Hepatocyte (in vitro differentiated cells): Measurements from ENCODE around the gene KLF13. TPM values are rescaled to one million over a fixed set of nuclear protein-coding genes. Genes with fewer than 3 reads are reported as not detected.

ENCODE experiments used
- DNase-seq: peaks from one replicate; pipeline ENCODE4 v3.0.0-alpha.2; 2016; ENCODE audit warnings: low spot score
- H2AFZ ChIP-seq: fragments of 200-600 bp; sonication (generic); 2 replicates; pipeline ENCODE4 v1.6.0; 2016; ENCODE audit warnings: antibody characterized with exemption, mild to moderate bottlenecking
- H3K27ac ChIP-seq: fragments of 200-600 bp; sonication (generic); 2 replicates; pipeline ENCODE4 v1.5.1; 2016; ENCODE audit warnings: mild to moderate bottlenecking
- H3K27me3 ChIP-seq: fragments of 200-600 bp; sonication (generic); 2 replicates; pipeline ENCODE4 v1.6.1; 2016
- H3K36me3 ChIP-seq: fragments of 200-600 bp; sonication (generic); replicated peaks from 2 replicates; pipeline ENCODE4 v1.5.1; 2016; ENCODE audit warnings: low read depth; ENCODE audit not compliant: insufficient read depth
- H3K4me1 ChIP-seq: fragments of 200-600 bp; sonication (generic); 2 replicates; pipeline ENCODE4 v1.5.1; 2016; ENCODE audit warnings: mild to moderate bottlenecking, moderate library complexity; ENCODE audit not compliant: insufficient read depth
- H3K4me2 ChIP-seq: fragments of 200-600 bp; sonication (generic); 2 replicates; pipeline ENCODE4 v1.6.0; 2016
- H3K4me3 ChIP-seq: fragments of 200-600 bp; sonication (generic); 2 replicates; pipeline ENCODE4 v1.5.1; 2016; ENCODE audit warnings: mild to moderate bottlenecking
- H3K79me2 ChIP-seq: fragments of 200-600 bp; sonication (generic); 2 replicates; pipeline ENCODE4 v1.6.0; 2017; ENCODE audit warnings: mild to moderate bottlenecking
- H3K9me2 ChIP-seq: fragments of 200-600 bp; sonication (generic); replicated peaks from 2 replicates; pipeline ENCODE4 v1.6.0; 2017; ENCODE audit warnings: mild to moderate bottlenecking; ENCODE audit not compliant: insufficient read depth
- H3K9me3 ChIP-seq: fragments of 200-600 bp; sonication (generic); 2 replicates; pipeline ENCODE4 v1.5.1; 2016; ENCODE audit warnings: low read depth, mild to moderate bottlenecking
- H4K20me1 ChIP-seq: fragments of 200-600 bp; sonication (generic); 2 replicates; pipeline ENCODE4 v1.6.0; 2016; ENCODE audit warnings: mild to moderate bottlenecking; ENCODE audit not compliant: insufficient read depth, poor library complexity, severe bottlenecking
- CTCF ChIP-seq: fragments of 200-600 bp; sonication (generic); IDR thresholded peaks from 2 replicates; pipeline ENCODE4 v1.5.1; 2016; ENCODE audit warnings: antibody characterized with exemption, mild to moderate bottlenecking; ENCODE audit not compliant: poor library complexity
- EZH2 ChIP-seq: fragments of 200-600 bp; sonication (generic); IDR thresholded peaks from 2 replicates; pipeline ENCODE4 v1.6.1; 2016; ENCODE audit warnings: antibody characterized with exemption, mild to moderate bottlenecking, borderline replicate concordance
- EZH2phosphoT487 ChIP-seq: fragments of 200-600 bp; sonication (generic); IDR thresholded peaks from one replicate; pipeline ENCODE4 v1.6.1; 2018; ENCODE audit warnings: antibody characterized with exemption, mild to moderate bottlenecking, low read depth, moderate library complexity; ENCODE audit not compliant: unreplicated experiment, severe bottlenecking
- WGBS: methylation state at CpG from one replicate; pipeline ENCODE4 v1.1.6; 2016; ENCODE audit warnings: low lambda C conversion rate; ENCODE audit errors: missing lambda C conversion rate; 5-methylcytosine and 5-hydroxymethylcytosine counted together
- polyA plus RNA-seq: library from polyadenylated mRNA; unstranded; fragments of >200 nt; fragmentation: Nextera tagmentation; extraction: Ambion mirVana; gene quantifications from 2 replicates; pipeline ENCODE4 v1.2.1, GENCODE V29; 2016
- total RNA-seq: library from RNA; depleted of rRNA; stranded (reverse); fragments of >200 nt; gene quantifications from 2 replicates; pipeline ENCODE4 v1.2.3, GENCODE V29; 2014

KLF13 gene
- total and polyA plus RNA-seq, 2 experiments from 2014 or later = 32.7 to 51.2 TPM

DNA sequence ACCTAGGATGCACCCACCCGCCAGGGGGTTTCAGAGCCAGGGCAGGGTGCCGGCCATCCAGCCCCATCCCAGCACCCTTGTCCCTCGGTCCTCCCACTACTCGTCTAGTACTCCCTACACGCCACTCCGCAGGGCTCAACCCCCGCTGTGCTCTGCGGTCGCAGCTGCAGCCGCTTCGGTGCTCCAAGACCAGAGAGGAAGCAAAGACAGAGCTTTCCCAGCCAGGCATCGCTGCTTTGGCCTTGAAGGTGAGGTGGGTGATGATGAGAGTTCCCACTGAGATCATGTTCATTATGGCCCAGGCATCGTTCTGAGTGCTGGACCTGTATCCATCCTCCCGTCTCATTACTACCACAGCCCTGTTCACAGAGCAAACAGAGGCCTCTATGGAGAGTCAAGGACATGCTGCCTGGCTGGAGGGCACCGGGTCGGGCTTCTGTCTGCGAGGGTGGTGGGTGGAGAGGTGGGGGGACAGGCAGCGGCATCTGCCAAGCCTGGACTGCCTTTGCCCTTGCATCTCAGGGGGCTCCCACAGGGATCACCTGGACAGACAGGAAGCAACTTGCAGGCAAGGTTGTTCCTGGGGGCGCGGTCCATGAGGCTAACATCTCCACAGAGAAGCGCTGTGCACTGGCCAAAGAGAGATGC is 66.9 kb downstream of the KLF13 start:
- no peaks in the 10 kb centered on the region for H4K20me1 ChIP-seq
- H3K27me3 ChIP-seq = peaks cover 6% of the 10 kb centered on the region
- H3K9me3 ChIP-seq = no peaks in the 10 kb centered on the region
- peaks cover 28% of the 10 kb centered on the region for H3K4me1 ChIP-seq
- TF ChIP-seq EZH2phosphoT487 (no peak), CTCF (no peak), EZH2 (peak; percentile 9)
- no peak overlapping the region for H3K27ac ChIP-seq
- no peak overlapping the region for H3K4me3 ChIP-seq
- WGBS = 50% methylated on average over 20 of the region's 21 CpGs
- peak overlapping the region; percentile 94 for H3K4me2 ChIP-seq
- DNase-seq = no peak
- peak overlapping the region; percentile 35 for H2AFZ ChIP-seq
- no peaks in the 10 kb centered on the region for H3K79me2 ChIP-seq
- H3K9me2 ChIP-seq = no peaks in the 10 kb centered on the region
- no peaks in the 10 kb centered on the region for H3K36me3 ChIP-seq

- Histone ChIP-seq H4K20me1 (no peaks in the 10 kb centered on the region), H3K79me2 (no peaks in the 10 kb centered on the region), H3K9me3 (no peaks in the 10 kb centered on the region), H3K27ac (peak overlapping the region; percentile 69), H3K4me2 (peak overlapping the region; percentile 67), H2AFZ (no peak overlapping the region), H3K36me3 (no peaks in the 10 kb centered on the region), H3K4me3 (no peak overlapping the region), H3K9me2 (no peaks in the 10 kb centered on the region), H3K4me1 (peaks cover 25% of the 10 kb centered on the region), H3K27me3 (peaks cover 6% of the 10 kb centered on the region)
- TF ChIP-seq EZH2 (no peak), CTCF (no peak)
- peak; percentile 91 for DNase-seq
- 11% methylated on average over 11 of the region's 27 CpGs for WGBS
Observed at GRCh38 chr15:31396881-31397560, 70.4 kb downstream of the KLF13 start.

DNA sequence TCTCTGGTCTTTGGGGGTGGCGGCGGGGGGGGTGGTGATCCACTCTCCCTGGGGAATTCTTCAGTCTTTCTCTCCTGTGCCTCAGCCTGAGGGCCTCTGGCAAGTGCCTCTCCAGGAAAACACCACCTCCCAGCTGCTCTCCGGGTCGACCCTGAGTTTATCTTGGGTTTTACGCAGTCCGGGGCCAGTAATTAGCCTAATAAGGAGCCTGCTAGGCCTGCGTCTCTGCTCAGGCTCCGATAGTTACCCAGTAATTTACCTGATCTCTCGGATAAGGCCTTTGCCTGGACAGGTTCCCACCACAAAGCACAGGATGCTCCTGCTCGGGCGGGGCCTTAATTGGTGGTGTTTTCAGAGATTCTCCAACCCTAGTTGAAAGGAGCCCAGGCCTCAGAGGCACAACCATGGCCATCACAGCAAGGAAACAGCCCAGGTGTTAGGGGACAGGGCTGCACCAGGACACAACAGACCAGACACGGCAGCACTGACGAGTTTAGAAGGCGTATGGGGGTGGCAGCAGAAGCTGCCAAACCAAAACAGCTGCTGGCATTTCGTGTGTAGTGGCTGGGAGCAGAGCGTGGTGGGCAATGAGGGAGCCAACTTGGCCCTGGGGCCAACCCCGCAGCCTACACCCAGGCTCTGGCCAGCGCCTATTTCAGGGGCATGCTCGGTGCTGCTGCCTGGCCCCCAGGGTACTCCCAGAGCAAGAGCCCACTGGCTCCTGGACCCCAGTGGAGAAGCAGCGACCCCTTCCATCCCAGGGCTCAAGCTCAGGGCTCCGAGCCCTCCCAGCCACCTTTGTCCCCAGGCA is 71.4 kb downstream of the KLF13 start:
- Histone ChIP-seq H3K9me3 (no peaks in the 10 kb centered on the region), H2AFZ (no peak overlapping the region), H3K9me2 (no peaks in the 10 kb centered on the region), H3K27ac (peak overlapping the region; percentile 69), H3K4me1 (peaks cover 21% of the 10 kb centered on the region), H4K20me1 (no peaks in the 10 kb centered on the region), H3K36me3 (no peaks in the 10 kb centered on the region), H3K27me3 (peaks cover 6% of the 10 kb centered on the region), H3K4me2 (peak overlapping the region; percentile 67), H3K4me3 (no peak overlapping the region), H3K79me2 (no peaks in the 10 kb centered on the region)
- TF ChIP-seq EZH2phosphoT487 (no peak), CTCF (no peak), EZH2 (no peak)
- 67% methylated on average over 21 of the region's 21 CpGs for WGBS
- peak; percentile 8 for DNase-seq
